HEK293 (cell line): ENCODE data around the gene STMND1.
"Not testable (repeated sequence)": the region's sequence is repeated elsewhere in the genome, so short reads cannot be mapped to it uniquely, and the experiment has no call there.

ENCODE experiments used
- CTCF ChIA-PET: fragments of 350-600 bp; formaldehyde crosslinking; extraction: SDS; loops from one replicate; lab custom pipeline; 2021; ENCODE audit warnings: antibody characterized with exemption; lab: Yijun Ruan, JAX
- POLR2A ChIA-PET: fragments of 300-600 bp; formaldehyde crosslinking; extraction: SDS; loops from one replicate; lab custom pipeline; 2020; ENCODE audit warnings: antibody characterized with exemption, inconsistent platforms; lab: Yijun Ruan, JAX
- H3K27ac ChIP-seq: fragments of 200-500 bp; sonication (Bioruptor generic); 2 replicates; pipeline ENCODE4 v1.5.1; 2014; ENCODE audit warnings: low read depth, low read length, control low read depth, inconsistent platforms; ENCODE audit errors: extremely low read depth
- H3K36me3 ChIP-seq, 2 experiments: fragments of 200-500 bp in 1 of 2; sonication (Bioruptor generic) in 1 of 2; 1 replicate in 1 of 2; 2 replicates in 1 of 2; pipeline ENCODE4 v1.5.1; 2014 to 2017; ENCODE audit warnings: inconsistent platforms in 2 of 2, low read length in 2 of 2; ENCODE audit not compliant: control insufficient read depth in 2 of 2, insufficient read depth in 1 of 2
- H3K4me1 ChIP-seq: fragments of 200-500 bp; sonication (Bioruptor generic); 2 replicates; pipeline ENCODE4 v1.5.1; 2014; ENCODE audit warnings: mild to moderate bottlenecking, low read length, inconsistent platforms; ENCODE audit not compliant: control insufficient read depth, insufficient read depth
- H3K4me3 ChIP-seq: 2 replicates; pipeline ENCODE4 v1.5.1; 2011; ENCODE audit warnings: low read depth, mild to moderate bottlenecking, control low read depth, low read length, moderate library complexity
- H3K9me3 ChIP-seq: fragments of 200-500 bp; sonication (Bioruptor generic); 2 replicates; pipeline ENCODE4 v1.5.1; 2014; ENCODE audit warnings: low read depth, low read length, inconsistent platforms; ENCODE audit not compliant: control insufficient read depth, insufficient read depth
- KLF16 ChIP-seq: fragments of 450-650 bp; formaldehyde crosslinking; IDR thresholded peaks from 2 replicates; pipeline ENCODE4 v1.5.1; 2017; ENCODE audit warnings: missing biosample characterization, missing genetic modification characterization
- ZBTB26 ChIP-seq: fragments of 450-650 bp; formaldehyde crosslinking; optimal IDR thresholded peaks from 2 replicates; pipeline ENCODE3; 2016; ENCODE audit warnings: missing biosample characterization, mild to moderate bottlenecking, missing genetic modification characterization
- ZBTB49 ChIP-seq: fragments of 450-650 bp; formaldehyde crosslinking; IDR thresholded peaks from 2 replicates; pipeline ENCODE4 v1.5.1; 2016; ENCODE audit warnings: missing biosample characterization, missing genetic modification characterization, low read depth
- ZNF175 ChIP-seq: fragments of 450-650 bp; formaldehyde crosslinking; IDR thresholded peaks from 2 replicates; pipeline ENCODE4 v1.5.1; 2016; ENCODE audit warnings: missing biosample characterization, missing genetic modification characterization
- ZNF202 ChIP-seq: fragments of 450-650 bp; formaldehyde crosslinking; IDR thresholded peaks from 2 replicates; pipeline ENCODE4 v1.5.1; 2016; ENCODE audit warnings: missing biosample characterization, missing genetic modification characterization, borderline replicate concordance
- ZNF335 ChIP-seq: fragments of 450-650 bp; formaldehyde crosslinking; conservative IDR thresholded peaks from 2 replicates; pipeline ENCODE4 v1.5.1; 2016; ENCODE audit warnings: missing biosample characterization, missing genetic modification characterization
- ZNF433 ChIP-seq: fragments of 450-650 bp; formaldehyde crosslinking; IDR thresholded peaks from 2 replicates; pipeline ENCODE4 v1.5.1; 2016; ENCODE audit warnings: missing biosample characterization, missing genetic modification characterization, low read depth
- ZNF600 ChIP-seq: fragments of 450-650 bp; formaldehyde crosslinking; IDR thresholded peaks from 2 replicates; pipeline ENCODE4 v1.5.1; 2016; ENCODE audit warnings: missing biosample characterization, missing genetic modification characterization
- ZNF626 ChIP-seq: fragments of 450-650 bp; sonication (Bioruptor Pico); formaldehyde crosslinking; IDR thresholded peaks from 2 replicates; pipeline ENCODE4 v1.5.1; 2018; ENCODE audit warnings: missing biosample characterization, missing genetic modification characterization, inconsistent platforms
- ZNF707 ChIP-seq: fragments of 450-650 bp; formaldehyde crosslinking; IDR thresholded peaks from 2 replicates; pipeline ENCODE4 v1.5.1; 2016; ENCODE audit warnings: missing biosample characterization, missing genetic modification characterization
- TF ChIP-seq, protein P1 (sequence below): fragments of 450-650 bp; formaldehyde crosslinking; IDR thresholded peaks from 2 replicates; pipeline ENCODE4 v1.5.1; 2016; ENCODE audit warnings: missing biosample characterization, missing genetic modification characterization
- TF ChIP-seq, protein P2 (sequence below): fragments of 450-650 bp; formaldehyde crosslinking; IDR thresholded peaks from 2 replicates; pipeline ENCODE4 v1.5.1; 2017; ENCODE audit warnings: missing biosample characterization, missing genetic modification characterization

The STMND1 gene

GRCh38 chr6:17066610-17067009 lies 35.2 kb upstream of the STMND1 start (continued):
- TF ChIP-seq, protein P1, sequence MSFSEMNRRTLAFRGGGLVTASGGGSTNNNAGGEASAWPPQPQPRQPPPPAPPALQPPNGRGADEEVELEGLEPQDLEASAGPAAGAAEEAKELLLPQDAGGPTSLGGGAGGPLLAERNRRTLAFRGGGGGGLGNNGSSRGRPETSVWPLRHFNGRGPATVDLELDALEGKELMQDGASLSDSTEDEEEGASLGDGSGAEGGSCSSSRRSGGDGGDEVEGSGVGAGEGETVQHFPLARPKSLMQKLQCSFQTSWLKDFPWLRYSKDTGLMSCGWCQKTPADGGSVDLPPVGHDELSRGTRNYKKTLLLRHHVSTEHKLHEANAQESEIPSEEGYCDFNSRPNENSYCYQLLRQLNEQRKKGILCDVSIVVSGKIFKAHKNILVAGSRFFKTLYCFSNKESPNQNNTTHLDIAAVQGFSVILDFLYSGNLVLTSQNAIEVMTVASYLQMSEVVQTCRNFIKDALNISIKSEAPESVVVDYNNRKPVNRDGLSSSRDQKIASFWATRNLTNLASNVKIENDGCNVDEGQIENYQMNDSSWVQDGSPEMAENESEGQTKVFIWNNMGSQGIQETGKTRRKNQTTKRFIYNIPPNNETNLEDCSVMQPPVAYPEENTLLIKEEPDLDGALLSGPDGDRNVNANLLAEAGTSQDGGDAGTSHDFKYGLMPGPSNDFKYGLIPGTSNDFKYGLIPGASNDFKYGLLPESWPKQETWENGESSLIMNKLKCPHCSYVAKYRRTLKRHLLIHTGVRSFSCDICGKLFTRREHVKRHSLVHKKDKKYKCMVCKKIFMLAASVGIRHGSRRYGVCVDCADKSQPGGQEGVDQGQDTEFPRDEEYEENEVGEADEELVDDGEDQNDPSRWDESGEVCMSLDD = no peak
- TF ChIP-seq KLF16 (tag by site-specific recombination) = no peak

DNA sequence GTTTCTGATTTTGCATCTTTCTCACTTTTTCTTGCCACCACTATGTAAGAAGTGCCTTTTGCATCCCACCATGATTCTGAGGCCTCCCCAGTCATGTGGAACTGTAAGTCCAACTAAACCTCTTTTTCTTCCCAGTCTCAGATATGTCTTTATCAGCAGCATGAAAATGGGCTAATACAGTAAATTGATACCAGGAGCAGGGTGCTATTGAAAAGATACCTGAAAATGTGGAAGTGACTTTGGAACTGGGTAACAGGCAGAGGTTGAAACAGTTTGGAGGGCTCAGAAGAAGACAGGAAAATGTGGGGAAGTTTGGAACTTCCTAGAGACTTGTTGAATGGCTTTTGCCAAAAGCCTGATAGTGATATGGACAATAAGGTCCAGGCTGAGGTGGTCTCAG lies 32.9 kb upstream of the STMND1 start:
- H3K4me1 ChIP-seq, H3K36me3 ChIP-seq, H3K4me3 ChIP-seq, POLR2A ChIA-PET, H3K9me3 ChIP-seq, CTCF ChIA-PET, H3K27ac ChIP-seq: not testable (repeated sequence)
- peak; percentile 87 for TF ChIP-seq ZNF707 (tag by site-specific recombination)

- H3K9me3 ChIP-seq, H3K4me1 ChIP-seq, H3K36me3 ChIP-seq, H3K27ac ChIP-seq, POLR2A ChIA-PET, H3K4me3 ChIP-seq: not testable (repeated sequence)
- CTCF ChIA-PET = interaction anchor here (0.6 kb wide), 1 partner anchor 978 kb away, joined by 3 read pairs; no protein-coding TSS in a partner anchor
These were observed 31.4 kb upstream of the STMND1 start for GRCh38 chr6:17070400-17070799.

- H3K4me1 ChIP-seq, H3K9me3 ChIP-seq, H3K36me3 ChIP-seq, POLR2A ChIA-PET, H3K4me3 ChIP-seq, H3K27ac ChIP-seq: not testable (repeated sequence)
- CTCF ChIA-PET = interaction anchor here (0.6 to 2.3 kb wide), 2 partner anchors 13 to 733 kb away, joined by 3 to 7 read pairs; no protein-coding TSS in a partner anchor
These were observed 28.3 kb upstream of the STMND1 start for GRCh38 chr6:17073596-17073995.

DNA sequence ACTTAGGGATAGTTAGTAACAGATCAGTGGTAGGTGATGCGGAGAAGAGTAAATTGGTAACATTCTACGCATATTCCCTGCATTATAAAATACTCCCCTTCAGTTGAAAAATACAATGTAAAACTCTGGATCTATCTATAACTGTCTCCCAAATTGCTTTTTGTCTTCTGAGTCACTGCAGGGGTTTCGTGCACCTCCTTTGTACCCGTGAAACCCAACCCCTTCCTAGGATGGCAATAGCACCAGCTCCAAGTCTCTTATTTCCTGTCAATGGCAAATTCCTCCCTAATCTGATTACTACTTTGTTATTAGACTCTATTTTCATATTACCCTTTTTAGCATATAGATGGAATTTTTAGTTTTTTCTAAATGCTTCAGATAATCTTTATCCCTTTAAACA lies 20.6 kb upstream of the STMND1 start:
- TF ChIP-seq ZNF600 (tag by site-specific recombination) = no peak
- TF ChIP-seq ZNF202 = no peak
- no peak for TF ChIP-seq ZNF335 (tag by site-specific recombination)
- TF ChIP-seq, protein P2, sequence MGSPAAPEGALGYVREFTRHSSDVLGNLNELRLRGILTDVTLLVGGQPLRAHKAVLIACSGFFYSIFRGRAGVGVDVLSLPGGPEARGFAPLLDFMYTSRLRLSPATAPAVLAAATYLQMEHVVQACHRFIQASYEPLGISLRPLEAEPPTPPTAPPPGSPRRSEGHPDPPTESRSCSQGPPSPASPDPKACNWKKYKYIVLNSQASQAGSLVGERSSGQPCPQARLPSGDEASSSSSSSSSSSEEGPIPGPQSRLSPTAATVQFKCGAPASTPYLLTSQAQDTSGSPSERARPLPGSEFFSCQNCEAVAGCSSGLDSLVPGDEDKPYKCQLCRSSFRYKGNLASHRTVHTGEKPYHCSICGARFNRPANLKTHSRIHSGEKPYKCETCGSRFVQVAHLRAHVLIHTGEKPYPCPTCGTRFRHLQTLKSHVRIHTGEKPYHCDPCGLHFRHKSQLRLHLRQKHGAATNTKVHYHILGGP (tag by site-specific recombination) = no peak
- no peak for TF ChIP-seq ZNF175 (tag by site-specific recombination)
- TF ChIP-seq ZNF626 (tag by site-specific recombination) = no peak
- TF ChIP-seq ZNF433 = no peak
- TF ChIP-seq ZBTB26 (tag by site-specific recombination) = no peak
- TF ChIP-seq ZBTB49 (tag by site-specific recombination) = no peak
- ChIA-PET POLR2A (no interaction called here), CTCF (interaction anchor here (1.1 kb wide), 1 partner anchor 15 kb away, joined by 3 read pairs; no protein-coding TSS in a partner anchor)
- H3K4me3 ChIP-seq = no peak overlapping the region
- no peaks in the 10 kb centered on the region for H3K9me3 ChIP-seq
- no peaks in the 10 kb centered on the region for H3K36me3 ChIP-seq
- H3K27ac ChIP-seq = no peak overlapping the region
- no peaks in the 10 kb centered on the region; the same call in 1 of the 2 replicates for H3K4me1 ChIP-seq
